ENCODE results near the gene SH3TC1. TPM values are rescaled to one million over a fixed set of nuclear protein-coding genes. Genes with fewer than 3 reads are reported as not detected.

Gene SH3TC1
- total RNA-seq, 1 donor from 2014 or later, result 1.2 TPM

- H3K27ac Mint-ChIP-seq (ENCODE audit: unreplicated experiment), result peak overlapping the region; percentile 16
- H3K9me3 Mint-ChIP-seq (ENCODE audit: unreplicated experiment), result no peaks in the 10 kb centered on the region
- Histone ChIP-seq H3K27ac (ENCODE audit: low read depth, low read length) (no peak overlapping the region), H3K9ac (ENCODE audit: low read length) (no peak overlapping the region), H3K4me1 (ENCODE audit: insufficient read depth, low read length) (peaks cover 29% of the 10 kb centered on the region), H3K9me3 (ENCODE audit: insufficient read depth, low read depth, low read length) (no peaks in the 10 kb centered on the region), H4K20me1 (ENCODE audit: insufficient read depth, low read length) (no peaks in the 10 kb centered on the region), H3K4me3 (ENCODE audit: insufficient read depth, low read depth, low read length) (no peak overlapping the region), H3K79me2 (ENCODE audit: insufficient read depth, low read length) (no peaks in the 10 kb centered on the region), H2AFZ (ENCODE audit: low read depth, low read length) (no peak overlapping the region), H3K36me3 (ENCODE audit: insufficient read depth, low read length) (no peaks in the 10 kb centered on the region), H3K4me2 (ENCODE audit: low read length) (no peak overlapping the region), H3K27me3 (ENCODE audit: insufficient read depth, low read length) (peaks cover 6% of the 10 kb centered on the region)
- no peak for TF ChIP-seq EZH2 (IDR thresholded peaks at IDR 0.05; ENCODE audit: insufficient read depth, low read length)
- TF ChIP-seq, protein P1, sequence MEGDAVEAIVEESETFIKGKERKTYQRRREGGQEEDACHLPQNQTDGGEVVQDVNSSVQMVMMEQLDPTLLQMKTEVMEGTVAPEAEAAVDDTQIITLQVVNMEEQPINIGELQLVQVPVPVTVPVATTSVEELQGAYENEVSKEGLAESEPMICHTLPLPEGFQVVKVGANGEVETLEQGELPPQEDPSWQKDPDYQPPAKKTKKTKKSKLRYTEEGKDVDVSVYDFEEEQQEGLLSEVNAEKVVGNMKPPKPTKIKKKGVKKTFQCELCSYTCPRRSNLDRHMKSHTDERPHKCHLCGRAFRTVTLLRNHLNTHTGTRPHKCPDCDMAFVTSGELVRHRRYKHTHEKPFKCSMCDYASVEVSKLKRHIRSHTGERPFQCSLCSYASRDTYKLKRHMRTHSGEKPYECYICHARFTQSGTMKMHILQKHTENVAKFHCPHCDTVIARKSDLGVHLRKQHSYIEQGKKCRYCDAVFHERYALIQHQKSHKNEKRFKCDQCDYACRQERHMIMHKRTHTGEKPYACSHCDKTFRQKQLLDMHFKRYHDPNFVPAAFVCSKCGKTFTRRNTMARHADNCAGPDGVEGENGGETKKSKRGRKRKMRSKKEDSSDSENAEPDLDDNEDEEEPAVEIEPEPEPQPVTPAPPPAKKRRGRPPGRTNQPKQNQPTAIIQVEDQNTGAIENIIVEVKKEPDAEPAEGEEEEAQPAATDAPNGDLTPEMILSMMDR (IDR thresholded peaks at IDR 0.05; ENCODE audit: insufficient read depth, low read depth, low read length), result no peak
- FAIRE-seq (no peak), DNase-seq (ENCODE audit: low read depth) (no peak)
- H3K36me3 Mint-ChIP-seq (ENCODE audit: low read depth, unreplicated experiment), result peaks cover 2% of the 10 kb centered on the region
- no peak overlapping the region for H3K4me3 Mint-ChIP-seq (ENCODE audit: unreplicated experiment)
- peaks cover 7% of the 10 kb centered on the region for H3K4me1 Mint-ChIP-seq (ENCODE audit: low read depth, unreplicated experiment)
- peaks cover 33% of the 10 kb centered on the region for H3K27me3 Mint-ChIP-seq (ENCODE audit: low read depth, unreplicated experiment)
Observed at GRCh38 chr4:8195431-8195830, 3.7 kb upstream of the SH3TC1 start.

GRCh38 chr4:8195841-8196458 lies 3.1 kb upstream of the SH3TC1 start:
- Histone ChIP-seq H3K4me1 (ENCODE audit: insufficient read depth, low read length) (peaks cover 26% of the 10 kb centered on the region), H4K20me1 (ENCODE audit: insufficient read depth, low read length) (no peaks in the 10 kb centered on the region), H3K36me3 (ENCODE audit: insufficient read depth, low read length) (no peaks in the 10 kb centered on the region), H3K9ac (ENCODE audit: low read length) (no peak overlapping the region), H3K27me3 (ENCODE audit: insufficient read depth, low read length) (peaks cover 6% of the 10 kb centered on the region), H3K79me2 (ENCODE audit: insufficient read depth, low read length) (no peaks in the 10 kb centered on the region), H3K4me3 (ENCODE audit: insufficient read depth, low read depth, low read length) (no peak overlapping the region), H3K9me3 (ENCODE audit: insufficient read depth, low read depth, low read length) (no peaks in the 10 kb centered on the region), H3K27ac (ENCODE audit: low read depth, low read length) (no peak overlapping the region), H3K4me2 (ENCODE audit: low read length) (no peak overlapping the region), H2AFZ (ENCODE audit: low read depth, low read length) (no peak overlapping the region)
- TF ChIP-seq EZH2 (IDR thresholded peaks at IDR 0.05; ENCODE audit: insufficient read depth, low read length), result no peak
- no peak for DNase-seq (ENCODE audit: low read depth)
- H3K27ac Mint-ChIP-seq (ENCODE audit: unreplicated experiment), result no peak overlapping the region
- FAIRE-seq, result no peak
- H3K4me3 Mint-ChIP-seq (ENCODE audit: unreplicated experiment), result no peak overlapping the region
- H3K27me3 Mint-ChIP-seq (ENCODE audit: low read depth, unreplicated experiment), result peaks cover 37% of the 10 kb centered on the region
- peaks cover 2% of the 10 kb centered on the region for H3K36me3 Mint-ChIP-seq (ENCODE audit: low read depth, unreplicated experiment)
- peaks cover 10% of the 10 kb centered on the region for H3K4me1 Mint-ChIP-seq (ENCODE audit: low read depth, unreplicated experiment)
- no peaks in the 10 kb centered on the region for H3K9me3 Mint-ChIP-seq (ENCODE audit: unreplicated experiment)

DNA sequence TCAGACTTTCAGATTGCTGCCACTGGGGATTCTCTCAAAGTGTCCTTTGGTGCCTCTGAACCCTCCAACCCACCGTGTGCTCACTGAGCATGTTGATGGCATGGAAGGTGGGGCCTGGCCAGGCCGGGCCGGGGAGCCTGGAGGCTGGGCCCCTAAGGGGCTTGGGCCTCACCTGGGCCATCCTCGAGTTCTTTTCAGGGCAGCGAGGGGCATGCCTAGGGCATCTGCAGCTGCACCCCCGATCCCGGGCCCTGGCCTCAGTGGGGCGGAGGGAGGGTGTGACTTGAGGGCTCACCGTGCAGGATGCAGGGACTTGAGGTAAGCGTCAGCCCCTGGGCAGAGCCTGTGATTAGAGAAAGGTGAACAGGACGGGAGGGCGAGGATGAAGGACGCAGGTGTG lies 1.6 kb upstream of the SH3TC1 start:
- peaks cover 42% of the 10 kb centered on the region for H3K27me3 Mint-ChIP-seq (ENCODE audit: low read depth, unreplicated experiment)
- no peak for FAIRE-seq

More for the DNA sequence above, 1.6 kb upstream of the SH3TC1 start:
- Histone ChIP-seq H3K9me3 (ENCODE audit: insufficient read depth, low read depth, low read length) (no peaks in the 10 kb centered on the region), H3K79me2 (ENCODE audit: insufficient read depth, low read length) (no peaks in the 10 kb centered on the region), H3K9ac (ENCODE audit: low read length) (no peak overlapping the region), H3K4me2 (ENCODE audit: low read length) (no peak overlapping the region), H3K27ac (ENCODE audit: low read depth, low read length) (no peak overlapping the region), H4K20me1 (ENCODE audit: insufficient read depth, low read length) (no peaks in the 10 kb centered on the region), H2AFZ (ENCODE audit: low read depth, low read length) (no peak overlapping the region), H3K4me1 (ENCODE audit: insufficient read depth, low read length) (peaks cover 22% of the 10 kb centered on the region), H3K36me3 (ENCODE audit: insufficient read depth, low read length) (no peaks in the 10 kb centered on the region), H3K27me3 (ENCODE audit: insufficient read depth, low read length) (peaks cover 6% of the 10 kb centered on the region), H3K4me3 (ENCODE audit: insufficient read depth, low read depth, low read length) (no peak overlapping the region)
- Mint-ChIP-seq H3K4me1 (ENCODE audit: low read depth, unreplicated experiment) (peaks cover 10% of the 10 kb centered on the region), H3K9me3 (ENCODE audit: unreplicated experiment) (no peaks in the 10 kb centered on the region), H3K27ac (ENCODE audit: unreplicated experiment) (no peak overlapping the region), H3K4me3 (ENCODE audit: unreplicated experiment) (no peak overlapping the region), H3K36me3 (ENCODE audit: low read depth, unreplicated experiment) (peaks cover 2% of the 10 kb centered on the region)
- DNase-seq (ENCODE audit: low read depth), result no peak
- TF ChIP-seq, protein P1 (IDR thresholded peaks at IDR 0.05; ENCODE audit: insufficient read depth, low read depth, low read length), result no peak
- TF ChIP-seq EZH2 (IDR thresholded peaks at IDR 0.05; ENCODE audit: insufficient read depth, low read length), result no peak
